ENCODE measurements around the gene OR4C12. TPM values are rescaled to one million over a fixed set of nuclear protein-coding genes. Genes with fewer than 3 reads are reported as not detected.
A peak's percentile ranks its signal among the peaks of the same experiment; 100 is the strongest.
"Not testable (repeated sequence)": the region's sequence is repeated elsewhere in the genome, so short reads cannot be mapped to it uniquely, and the experiment has no call there.

OR4C12 gene
- not detected for total RNA-seq

- H3K4me3 Mint-ChIP-seq; H3K27me3 Mint-ChIP-seq; DNase-seq; H3K4me1 Mint-ChIP-seq; H3K36me3 Mint-ChIP-seq (ENCODE audit: low read depth); CTCF ChIA-PET; H3K9me3 Mint-ChIP-seq; POLR2A ChIA-PET; H3K27ac Mint-ChIP-seq: not testable (repeated sequence)
Observed at GRCh38 chr11:49982435-49982834, at the start of gene OR4C12. Gene OR4C12 (minus strand): TSS chr11:49982535. CDS start chr11:49982501, 34 bp downstream.

- Mint-ChIP-seq H3K4me1 (no peaks in the 10 kb centered on the region), H3K27me3 (no peaks in the 10 kb centered on the region)
- CTCF ChIA-PET, result no interaction called here
Observed at GRCh38 chr11:50030193-50030592, 47.9 kb upstream of the OR4C12 start.

GRCh38 chr11:49995565-49995964 is 13.2 kb upstream of the OR4C12 start:
- Mint-ChIP-seq H3K27ac (no peak overlapping the region), H3K36me3 (ENCODE audit: low read depth) (no peaks in the 10 kb centered on the region), H3K9me3 (peaks cover 3% of the 10 kb centered on the region), H3K4me3 (no peak overlapping the region), H3K4me1 (no peaks in the 10 kb centered on the region), H3K27me3 (no peaks in the 10 kb centered on the region)
- CTCF ChIA-PET, result interaction anchor here (0.6 kb wide), 1 partner anchor 532 kb away, joined by 3 read pairs; no protein-coding TSS in a partner anchor
- POLR2A ChIA-PET, result interaction anchor here (1.2 kb wide), 1 partner anchor 1688 kb away, joined by 3 read pairs; no protein-coding TSS in a partner anchor
- peak; percentile 30 for DNase-seq

More at GRCh38 chr11:50030193-50030592, 47.9 kb upstream of the OR4C12 start:
- no peak for DNase-seq
- H3K4me3 Mint-ChIP-seq, result no peak overlapping the region
- H3K27ac Mint-ChIP-seq, result no peak overlapping the region
- H3K36me3 Mint-ChIP-seq (ENCODE audit: low read depth), result no peaks in the 10 kb centered on the region
- peaks cover 19% of the 10 kb centered on the region for H3K9me3 Mint-ChIP-seq
- POLR2A ChIA-PET, result no interaction called here

- H3K27me3 Mint-ChIP-seq; H3K4me1 Mint-ChIP-seq; POLR2A ChIA-PET; CTCF ChIA-PET; H3K9me3 Mint-ChIP-seq; DNase-seq; H3K36me3 Mint-ChIP-seq (ENCODE audit: low read depth); H3K4me3 Mint-ChIP-seq; H3K27ac Mint-ChIP-seq: not testable (repeated sequence)
Observed at GRCh38 chr11:49973439-49973838, 8.9 kb downstream of the OR4C12 start.

- H3K36me3 Mint-ChIP-seq (ENCODE audit: low read depth), result no peaks in the 10 kb centered on the region
- POLR2A ChIA-PET, result no interaction called here
- peaks cover 13% of the 10 kb centered on the region for H3K9me3 Mint-ChIP-seq
- DNase-seq, result no peak
- CTCF ChIA-PET, result no interaction called here
- H3K4me3 Mint-ChIP-seq, result no peak within 1 kb of the TSS
- no peaks in the 10 kb centered on the region for H3K27me3 Mint-ChIP-seq
- H3K27ac Mint-ChIP-seq, result no peak within 1 kb of the TSS
- H3K4me1 Mint-ChIP-seq, result no peaks in the 10 kb centered on the region
Observed at GRCh38 chr11:49952091-49952490, 30.2 kb downstream of the OR4C12 start, which contains the start of gene OR4C13. Gene OR4C13 (plus strand): TSS chr11:49952391. CDS start chr11:49952423, 32 bp downstream.

GRCh38 chr11:49948701-49949100 is 33.6 kb downstream of the OR4C12 start:
- H3K9me3 Mint-ChIP-seq; H3K27me3 Mint-ChIP-seq; H3K36me3 Mint-ChIP-seq (ENCODE audit: low read depth); H3K27ac Mint-ChIP-seq; CTCF ChIA-PET; DNase-seq; POLR2A ChIA-PET; H3K4me1 Mint-ChIP-seq; H3K4me3 Mint-ChIP-seq: not testable (repeated sequence)

Other genes with a start within 250 kb of the OR4C12 start
- gene OR4C13, start 30.1 kb downstream of the OR4C12 start, total RNA-seq, result not detected
- not detected for gene OR4C45, start 50.3 kb upstream of the OR4C12 start, total RNA-seq